Panc1 (cell line): ENCODE results near the gene ZDHHC18. TPM values are rescaled to one million over a fixed set of nuclear protein-coding genes. Genes with fewer than 3 reads are reported as not detected.

Source experiments
- ATAC-seq: fragments of 200-7000 bp; cut with Tn5 transposase; 2 replicates; pipeline ENCODE4 v1.9.1; 2020; ENCODE audit warnings: mild to moderate bottlenecking, moderate library complexity
- BruUV-seq: library from RNA; stranded (reverse); fragments of 400-500 nt; replicated peaks from 2 replicates; lab custom pipeline; 2021; lab: Mats Ljungman, UMichigan
- CTCF ChIA-PET: fragments of 300-600 bp; sonication (Branson Sonifier 250); formaldehyde crosslinking; loops from one replicate; lab custom pipeline; 2022; ENCODE audit warnings: antibody characterized with exemption; lab: Charles Lee
- POLR2A ChIA-PET: fragments of 300-600 bp; sonication (Branson Sonifier 250); formaldehyde crosslinking; loops from one replicate; lab custom pipeline; 2022; ENCODE audit warnings: antibody characterized with exemption; lab: Charles Lee
- DNase-seq: peaks from one replicate; pipeline ENCODE4 v3.0.0-alpha.2; 2010; ENCODE audit warnings: low read depth, low spot score
- H3K27ac ChIP-seq: 2 replicates; pipeline ENCODE4 v1.5.1; 2011; ENCODE audit warnings: mild to moderate bottlenecking, low read length, inconsistent platforms
- H3K27me3 ChIP-seq: fragments of 200-500 bp; sonication (Bioruptor generic); 2 replicates; pipeline ENCODE4 v1.6.0; 2014; ENCODE audit warnings: low read length, inconsistent platforms; ENCODE audit not compliant: control insufficient read depth, insufficient read depth
- H3K36me3 ChIP-seq: fragments of 200-500 bp; sonication (Bioruptor generic); 2 replicates; pipeline ENCODE4 v1.5.1; 2014; ENCODE audit warnings: inconsistent platforms, mild to moderate bottlenecking, low read length, moderate library complexity; ENCODE audit not compliant: control insufficient read depth, insufficient read depth
- H3K4me1 ChIP-seq: 2 replicates; pipeline ENCODE4 v1.5.1; 2011; ENCODE audit warnings: inconsistent platforms, mild to moderate bottlenecking, low read length, moderate library complexity; ENCODE audit not compliant: control insufficient read depth, insufficient read depth
- H3K4me3 ChIP-seq, 2 experiments: 2 replicates each; pipeline ENCODE4 v1.5.1; 2011 to 2012; ENCODE audit warnings: low read depth in 2 of 2, low read length in 2 of 2, mild to moderate bottlenecking in 2 of 2, inconsistent platforms in 1 of 2, moderate library complexity in 1 of 2
- H3K9me3 ChIP-seq: fragments of 200-500 bp; sonication (Bioruptor generic); 2 replicates; pipeline ENCODE4 v1.5.1; 2014; ENCODE audit warnings: low read depth, mild to moderate bottlenecking, inconsistent platforms, low read length, moderate library complexity; ENCODE audit not compliant: control insufficient read depth, insufficient read depth
- CTCF ChIP-seq: fragments of 450-650 bp; IDR thresholded peaks from 2 replicates; pipeline ENCODE4 v1.5.1; 2017; ENCODE audit warnings: mild to moderate bottlenecking
- POLR2AphosphoS5 ChIP-seq: IDR thresholded peaks from 2 replicates; pipeline ENCODE4 v1.6.1; 2012; ENCODE audit warnings: mild to moderate bottlenecking, low read depth, low read length, moderate library complexity
- REST ChIP-seq, 2 experiments: IDR thresholded peaks; 2 replicates each; pipeline ENCODE4 v1.6.1; 2011 to 2012; ENCODE audit warnings: low read depth in 2 of 2, control low read depth in 1 of 2, low read length in 1 of 2, mild to moderate bottlenecking in 1 of 2, moderate library complexity in 1 of 2; ENCODE audit not compliant: insufficient read depth in 1 of 2
- SIN3A ChIP-seq: IDR thresholded peaks from 2 replicates; pipeline ENCODE4 v1.6.1; 2012; ENCODE audit warnings: low read depth, mild to moderate bottlenecking, low read length, moderate library complexity, borderline replicate concordance; ENCODE audit not compliant: insufficient read depth
- TCF7L2 ChIP-seq: IDR thresholded peaks from 2 replicates; pipeline ENCODE4 v1.6.1; 2011; ENCODE audit warnings: mild to moderate bottlenecking, low read depth, low read length, inconsistent platforms
- in situ Hi-C: cut with HindIII; loops from 2 replicates; pipeline ENCODE4 v1.10.0; 2016; ENCODE audit warnings: low sequenced_read_pairs, low pct_unique_long_range_greater_than_20kb
- intact Hi-C: fragments of 100-400 bp; cut with micrococcal nuclease; formaldehyde crosslinking; loops from one replicate; pipeline ENCODE4 v1.10.0; 2022; ENCODE audit not compliant: unreplicated experiment
- total RNA-seq: library from RNA; stranded (reverse); gene quantifications from one replicate; pipeline ENCODE4 v1.2.1, GENCODE V29; 2021; ENCODE audit not compliant: unreplicated experiment

The ZDHHC18 gene
- total RNA-seq, 1 experiment from 2014 or later: 45.4 TPM

GRCh38 chr1:26828411-26828991, 2.0 kb downstream of the ZDHHC18 start:
- no TSS peak for BruUV-seq
- no peak for TF ChIP-seq POLR2AphosphoS5
- no peak for TF ChIP-seq REST (IDR thresholded peaks at IDR 0.05; ENCODE audit: insufficient read depth in 1 of 2, low read depth in 2 of 2, low read length in 1 of 2)
- TF ChIP-seq CTCF: no peak
- no peak for TF ChIP-seq SIN3A
- TF ChIP-seq TCF7L2: no peak
- no peak overlapping the region for H3K4me3 ChIP-seq
- H3K4me1 ChIP-seq: peaks cover 14% of the 10 kb centered on the region
- H3K27me3 ChIP-seq: no peaks in the 10 kb centered on the region
- in situ Hi-C loops (no loop called here), intact Hi-C loops (no loop called here)
- no peaks in the 10 kb centered on the region for H3K9me3 ChIP-seq
- no peak overlapping the region for H3K27ac ChIP-seq
- ChIA-PET CTCF (interaction anchor here (0.5 kb wide), 1 partner anchor 16 kb away, joined by 4 read pairs; no protein-coding TSS in a partner anchor), POLR2A (interaction anchor here (1.3 kb wide), 1 partner anchor 14 kb away, joined by 3 read pairs; no protein-coding TSS in a partner anchor)
- ATAC-seq (no peak), DNase-seq (no peak)
- H3K36me3 ChIP-seq: no peaks in the 10 kb centered on the region

- no peaks in the 10 kb centered on the region for H3K36me3 ChIP-seq
- no peaks in the 10 kb centered on the region for H3K9me3 ChIP-seq
- ATAC-seq (no peak), DNase-seq (no peak)
- BruUV-seq: TSS peak; percentile 34
- TF ChIP-seq TCF7L2 (no peak), POLR2AphosphoS5 (no peak), REST (IDR thresholded peaks at IDR 0.05; ENCODE audit: insufficient read depth in 1 of 2, low read depth in 2 of 2, low read length in 1 of 2) (no peak), SIN3A (no peak), CTCF (no peak)
- CTCF ChIA-PET: no interaction called here
- intact Hi-C loops: no loop called here
- no peak overlapping the region for H3K4me3 ChIP-seq
- no peaks in the 10 kb centered on the region for H3K27me3 ChIP-seq
- POLR2A ChIA-PET: interaction anchor here (0.5 to 1.3 kb wide), 2 partner anchors 15 to 91 kb away, joined by 3 read pairs; no protein-coding TSS in a partner anchor
- peaks cover 14% of the 10 kb centered on the region for H3K4me1 ChIP-seq
- in situ Hi-C loops: no loop called here
- no peak overlapping the region for H3K27ac ChIP-seq
Observed at GRCh38 chr1:26829184-26829911, 2.9 kb downstream of the ZDHHC18 start.
